Kidney (tissue), 14 donors: ENCODE results near the gene LACTBL1. TPM values are rescaled to one million over a fixed set of nuclear protein-coding genes. Genes with fewer than 3 reads are reported as not detected.
A peak's percentile ranks its signal among the peaks of the same experiment; 100 is the strongest.
"Not testable (repeated sequence)": the region's sequence is repeated elsewhere in the genome, so short reads cannot be mapped to it uniquely, and the experiment has no call there.

Source experiments
- DNase-seq, 5 donors: peaks; one replicate each; pipeline ENCODE4 v3.0.0-alpha.2; 2013 to 2020
- FAIRE-seq: peaks from 2 replicates; lab custom pipeline; 2012; peaks lifted over from hg19 to GRCh38; lab: Jason Lieb, UNC
- H3K27ac ChIP-seq, 2 donors: one replicate each; pipeline ENCODE4 v1.7.0; 2013; ENCODE audit warnings: low read depth in 2 of 2, low read length in 2 of 2, inconsistent platforms in 1 of 2
- H3K27me3 ChIP-seq: one replicate; pipeline ENCODE4 v1.7.1; 2013; ENCODE audit warnings: low read length, inconsistent platforms; ENCODE audit not compliant: control insufficient read depth, insufficient read depth
- H3K36me3 ChIP-seq, 3 donors: one replicate each; pipeline versions ENCODE4 v1.7.0 to v1.7.1; 2013; ENCODE audit warnings: low read length in 3 of 3, control low read depth in 1 of 3, inconsistent platforms in 1 of 3; ENCODE audit not compliant: insufficient read depth in 3 of 3, control insufficient read depth in 2 of 3
- H3K4me1 ChIP-seq, 3 donors: one replicate each; pipeline versions ENCODE4 v1.7.0 to v1.7.1; 2013; ENCODE audit warnings: low read length in 3 of 3, inconsistent platforms in 1 of 3, low read depth in 1 of 3; ENCODE audit not compliant: control insufficient read depth in 2 of 3, insufficient read depth in 2 of 3
- H3K4me3 ChIP-seq, 3 donors: one replicate each; pipeline versions ENCODE4 v1.7.0 to v1.8.1; 2013; ENCODE audit warnings: low read length in 3 of 3, control low read depth in 1 of 3, inconsistent platforms in 1 of 3
- H3K9ac ChIP-seq, 3 donors: one replicate each; pipeline versions ENCODE4 v1.7.0 to v1.7.1; 2013; ENCODE audit warnings: low read length in 3 of 3, control low read depth in 1 of 3, inconsistent platforms in 1 of 3
- H3K9me3 ChIP-seq, 3 donors: one replicate each; pipeline versions ENCODE4 v1.7.0 to v1.7.1; 2013; ENCODE audit warnings: low read length in 3 of 3, control low read depth in 1 of 3, inconsistent platforms in 1 of 3; ENCODE audit not compliant: control insufficient read depth in 2 of 3, insufficient read depth in 1 of 3
- intact Hi-C: fragments of 100-400 bp; cut with DNase I; formaldehyde crosslinking; loops from one replicate; pipeline ENCODE4 v1.11.1; 2022
- polyA plus RNA-seq: library from polyadenylated mRNA; stranded (reverse); fragments of 350-450 nt; fragmentation: Illumina TruSeq; extraction: RNeasy Lipid Tissue Mini Kit (QIAGEN cat#74804); gene quantifications from one replicate; pipeline ENCODE4 v1.2.3, GENCODE V29; 2014; ENCODE audit warnings: low read depth, low replicate concordance; ENCODE audit not compliant: insufficient read depth
- total RNA-seq: library from RNA; stranded (reverse); fragmentation: NEBNext Ultra II Directional; extraction: Animal tissue kit (Norgen Biotek cat#: 25700); gene quantifications from one replicate; pipeline ENCODE4 v1.2.1, GENCODE V29; 2021
- TF ChIP-seq, protein P1 (sequence below): IDR thresholded peaks from 3 replicates; pipeline ENCODE4 v1.5.1; 2012; ENCODE audit warnings: mild to moderate bottlenecking, moderate library complexity, borderline replicate concordance; ENCODE audit not compliant: insufficient read depth; ENCODE audit errors: extremely low read depth
- donor health status: control.
- donor health status: control.
- donor health status: control.
- donor health status: control.
- donor health status: control.
- donor health status: DM: yes; HTN: yes; CAD: no.
- donor health status: Normal renal cell carcinoma (clear cell type).

Gene LACTBL1
- total and polyA plus RNA-seq, 2 donors from 2014 or later: not detected

- no peak overlapping the region for H3K9ac ChIP-seq
- DNase-seq: peak in 4 of 5 donors; percentile 75 to 91 (median 82)
- no peaks in the 10 kb centered on the region for H3K4me1 ChIP-seq
- H3K27ac ChIP-seq: no peak overlapping the region
- no peaks in the 10 kb centered on the region for H3K36me3 ChIP-seq
- FAIRE-seq: no peak
- intact Hi-C loops: no loop called here
- TF ChIP-seq, protein P1, sequence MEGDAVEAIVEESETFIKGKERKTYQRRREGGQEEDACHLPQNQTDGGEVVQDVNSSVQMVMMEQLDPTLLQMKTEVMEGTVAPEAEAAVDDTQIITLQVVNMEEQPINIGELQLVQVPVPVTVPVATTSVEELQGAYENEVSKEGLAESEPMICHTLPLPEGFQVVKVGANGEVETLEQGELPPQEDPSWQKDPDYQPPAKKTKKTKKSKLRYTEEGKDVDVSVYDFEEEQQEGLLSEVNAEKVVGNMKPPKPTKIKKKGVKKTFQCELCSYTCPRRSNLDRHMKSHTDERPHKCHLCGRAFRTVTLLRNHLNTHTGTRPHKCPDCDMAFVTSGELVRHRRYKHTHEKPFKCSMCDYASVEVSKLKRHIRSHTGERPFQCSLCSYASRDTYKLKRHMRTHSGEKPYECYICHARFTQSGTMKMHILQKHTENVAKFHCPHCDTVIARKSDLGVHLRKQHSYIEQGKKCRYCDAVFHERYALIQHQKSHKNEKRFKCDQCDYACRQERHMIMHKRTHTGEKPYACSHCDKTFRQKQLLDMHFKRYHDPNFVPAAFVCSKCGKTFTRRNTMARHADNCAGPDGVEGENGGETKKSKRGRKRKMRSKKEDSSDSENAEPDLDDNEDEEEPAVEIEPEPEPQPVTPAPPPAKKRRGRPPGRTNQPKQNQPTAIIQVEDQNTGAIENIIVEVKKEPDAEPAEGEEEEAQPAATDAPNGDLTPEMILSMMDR: no peak
- no peaks in the 10 kb centered on the region for H3K9me3 ChIP-seq
- H3K27me3 ChIP-seq: no peaks in the 10 kb centered on the region
- no peak overlapping the region for H3K4me3 ChIP-seq
Measured at GRCh38 chr1:23013657-23014056, 41.0 kb upstream of the LACTBL1 start.

- H3K27ac ChIP-seq, H3K36me3 ChIP-seq, H3K9me3 ChIP-seq, H3K27me3 ChIP-seq, FAIRE-seq, DNase-seq, H3K4me1 ChIP-seq, H3K4me3 ChIP-seq, intact Hi-C loops, H3K9ac ChIP-seq: not testable (repeated sequence)
Measured at GRCh38 chr1:23010025-23010424, 37.4 kb upstream of the LACTBL1 start.

- TF ChIP-seq, protein P1: no peak
- DNase-seq: no peak
- no peaks in the 10 kb centered on the region for H3K27me3 ChIP-seq
- no peaks in the 10 kb centered on the region for H3K4me1 ChIP-seq
- FAIRE-seq: no peak
- no peak overlapping the region for H3K27ac ChIP-seq
- intact Hi-C loops: no loop called here
- no peaks in the 10 kb centered on the region for H3K9me3 ChIP-seq
- H3K4me3 ChIP-seq: no peak overlapping the region
- H3K36me3 ChIP-seq: no peaks in the 10 kb centered on the region
- H3K9ac ChIP-seq: no peak overlapping the region
Measured at GRCh38 chr1:23008901-23009300, 36.2 kb upstream of the LACTBL1 start.

- intact Hi-C loops: no loop called here
- no peak for FAIRE-seq
Measured at GRCh38 chr1:23007106-23007505, 34.4 kb upstream of the LACTBL1 start.

GRCh38 chr1:23004769-23005168, 32.1 kb upstream of the LACTBL1 start:
- H3K9me3 ChIP-seq, H3K9ac ChIP-seq, FAIRE-seq, H3K27ac ChIP-seq, DNase-seq, H3K36me3 ChIP-seq, intact Hi-C loops, H3K4me1 ChIP-seq, H3K4me3 ChIP-seq, H3K27me3 ChIP-seq: not testable (repeated sequence)

More at GRCh38 chr1:23007106-23007505, 34.4 kb upstream of the LACTBL1 start:
- no peaks in the 10 kb centered on the region for H3K4me1 ChIP-seq
- H3K9ac ChIP-seq: no peak overlapping the region
- H3K27me3 ChIP-seq: no peaks in the 10 kb centered on the region
- TF ChIP-seq, protein P1: no peak
- no peak overlapping the region for H3K4me3 ChIP-seq
- no peaks in the 10 kb centered on the region for H3K9me3 ChIP-seq
- H3K27ac ChIP-seq: no peak overlapping the region
- no peaks in the 10 kb centered on the region for H3K36me3 ChIP-seq
- no peak for DNase-seq
